Keratinocyte (primary cell): ENCODE data around the gene VRK1. TPM values are rescaled to one million over a fixed set of nuclear protein-coding genes. Genes with fewer than 3 reads are reported as not detected.
A peak's percentile ranks its signal among the peaks of the same experiment; 100 is the strongest.

ENCODE experiments used
- DNase-seq: peaks from one replicate; pipeline ENCODE4 v3.0.0-alpha.2; 2011; ENCODE audit warnings: low read depth, missing footprints, low spot score
- FAIRE-seq: peaks from 2 replicates; lab custom pipeline; 2011; peaks lifted over from hg19 to GRCh38; lab: Jason Lieb, UNC
- H2AFZ ChIP-seq: 2 replicates; pipeline ENCODE4 v1.6.0; 2012; ENCODE audit warnings: low read length, control low read depth, inconsistent platforms; ENCODE audit not compliant: control insufficient read depth
- H3K27ac ChIP-seq: 2 replicates; pipeline ENCODE4 v1.5.1; 2011; ENCODE audit warnings: low read length; ENCODE audit not compliant: control insufficient read depth, insufficient read depth
- H3K27me3 ChIP-seq: 3 replicates; pipeline ENCODE4 v1.6.0; 2011; ENCODE audit warnings: low read length; ENCODE audit not compliant: control insufficient read depth, insufficient read depth; ENCODE audit errors: extremely low read depth
- H3K36me3 ChIP-seq, 2 experiments: 2 replicates in 1 of 2; 3 replicates in 1 of 2; pipeline ENCODE4 v1.5.1; 2011; ENCODE audit warnings: low read length in 2 of 2, mild to moderate bottlenecking in 1 of 2; ENCODE audit not compliant: control insufficient read depth in 2 of 2, insufficient read depth in 2 of 2; ENCODE audit errors: extremely low read depth in 1 of 2
- H3K4me1 ChIP-seq: 3 replicates; pipeline ENCODE4 v1.5.1; 2011; ENCODE audit warnings: low read length; ENCODE audit not compliant: control insufficient read depth, insufficient read depth; ENCODE audit errors: extremely low read depth
- H3K4me2 ChIP-seq: 3 replicates; pipeline ENCODE4 v1.6.0; 2011; ENCODE audit warnings: low read depth, low read length; ENCODE audit not compliant: control insufficient read depth, insufficient read depth; ENCODE audit errors: extremely low read depth
- H3K4me3 ChIP-seq, 3 experiments: fragments of 200-600 bp in 1 of 3; sonication (generic) in 1 of 3; 2 replicates in 2 of 3; 3 replicates in 1 of 3; pipeline ENCODE4 v1.5.1; 2011 to 2016; ENCODE audit warnings: low read length in 3 of 3, mild to moderate bottlenecking in 3 of 3, control low read depth in 2 of 3, inconsistent platforms in 1 of 3, low read depth in 1 of 3, mixed read lengths in 1 of 3, mixed run types in 1 of 3, moderate library complexity in 1 of 3; ENCODE audit not compliant: control insufficient read depth in 2 of 3, insufficient read depth in 2 of 3; ENCODE audit errors: extremely low read depth in 1 of 3
- H3K79me2 ChIP-seq: 2 replicates; pipeline ENCODE4 v1.6.0; 2012; ENCODE audit warnings: low read length; ENCODE audit not compliant: control insufficient read depth, insufficient read depth
- H3K9ac ChIP-seq: 3 replicates; pipeline ENCODE4 v1.6.0; 2011; ENCODE audit warnings: low read length; ENCODE audit not compliant: control insufficient read depth, insufficient read depth; ENCODE audit errors: extremely low read depth
- H3K9me1 ChIP-seq: 3 replicates; pipeline ENCODE4 v1.6.0; 2011; ENCODE audit warnings: low read length; ENCODE audit not compliant: control insufficient read depth, insufficient read depth; ENCODE audit errors: extremely low read depth
- H3K9me3 ChIP-seq: 2 replicates; pipeline ENCODE4 v1.5.1; 2012; ENCODE audit warnings: low read depth, low read length; ENCODE audit not compliant: control insufficient read depth
- H4K20me1 ChIP-seq: 3 replicates; pipeline ENCODE4 v1.6.0; 2011; ENCODE audit warnings: low read length; ENCODE audit not compliant: control insufficient read depth, insufficient read depth; ENCODE audit errors: extremely low read depth
- EZH2 ChIP-seq: IDR thresholded peaks from one replicate; pipeline ENCODE4 v1.6.1; 2012; ENCODE audit warnings: inconsistent platforms, mild to moderate bottlenecking, low read length, moderate library complexity
- dilution Hi-C: fragments of 300-500 bp; cut with MboI; formaldehyde crosslinking; loops from one replicate; pipeline ENCODE4 v1.7.0; 2020; ENCODE audit warnings: low sequenced_read_pairs; ENCODE audit not compliant: extremely low pct_ligation_motif_present
- polyA plus RNA-seq, 5 experiments: library from polyadenylated mRNA; depleted of rRNA in 3 of 5; stranded (reverse) in 3 of 5; stranded (forward) in 1 of 5; unstranded in 1 of 5; fragments of >200 nt; gene quantifications; 1 replicate in 1 of 5; 2 replicates in 3 of 5; 3 replicates in 1 of 5; pipeline versions ENCODE4 v1.2.1 to v1.2.3, GENCODE V29; 2011 to 2012; ENCODE audit warnings: missing spikeins in 2 of 5, low read depth in 1 of 5, low replicate concordance in 1 of 5
- TF ChIP-seq, protein P1 (sequence below), 3 experiments: IDR thresholded peaks in 1 of 3; conservative IDR thresholded peaks in 1 of 3; optimal IDR thresholded peaks in 1 of 3; 2 replicates in 2 of 3; 3 replicates in 1 of 3; pipeline versions ENCODE3 to v1.5.1; 2011; ENCODE audit warnings: low read length in 3 of 3, mild to moderate bottlenecking in 3 of 3, moderate library complexity in 2 of 3, control low read depth in 1 of 3, inconsistent platforms in 1 of 3; ENCODE audit not compliant: insufficient read depth in 2 of 3; ENCODE audit errors: extremely low read depth in 1 of 3

The VRK1 gene
- polyA plus RNA-seq, 1 donor (not counting 4 experiments of a cell fraction or from before 2014, with no cell fraction given): 27.1 TPM

DNA sequence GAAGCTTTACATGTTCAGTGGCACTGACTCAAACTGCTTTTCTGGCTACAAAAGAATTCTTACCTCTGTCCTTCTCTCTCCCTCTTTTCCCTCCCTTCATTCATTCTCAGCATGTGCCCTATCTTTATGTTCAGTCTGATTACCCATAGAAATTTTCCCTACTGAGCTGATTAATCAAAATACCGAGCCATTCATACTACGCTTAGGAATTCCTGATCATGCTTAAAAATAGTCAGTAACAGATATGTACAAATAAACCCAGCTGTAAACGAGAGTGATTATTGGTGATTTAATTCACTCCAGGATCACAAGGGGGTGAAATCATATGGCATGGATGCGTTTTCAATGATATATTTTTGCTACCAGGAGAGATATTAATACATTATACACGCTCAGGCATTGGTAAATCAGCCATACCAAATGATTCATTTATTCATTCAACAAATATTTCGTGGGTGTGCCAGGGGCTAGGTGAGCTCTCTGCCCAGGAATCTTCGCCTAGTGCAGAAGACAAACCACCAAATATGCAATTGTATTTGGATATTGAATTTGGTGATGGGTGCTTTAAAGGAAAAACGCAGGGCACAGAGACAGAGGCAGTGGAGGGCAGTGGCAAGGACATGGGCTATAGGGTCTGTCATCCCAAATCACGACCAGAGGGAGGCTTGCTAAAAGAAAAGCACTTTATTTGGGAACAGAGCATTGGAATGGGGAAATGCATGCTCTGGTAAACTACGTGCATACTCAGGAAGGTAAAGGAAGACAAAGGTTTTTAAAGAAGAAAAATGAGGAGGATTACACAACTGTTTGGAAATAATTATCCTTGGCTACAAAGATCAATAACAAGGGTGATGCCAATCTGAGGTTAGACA is 13.9 kb upstream of the VRK1 start:
- Histone ChIP-seq H3K4me1 (peaks cover 19% of the 10 kb centered on the region), H3K79me2 (no peaks in the 10 kb centered on the region), H3K27me3 (no peaks in the 10 kb centered on the region), H3K9me3 (no peaks in the 10 kb centered on the region), H4K20me1 (no peaks in the 10 kb centered on the region), H3K36me3 (no peaks in the 10 kb centered on the region), H3K27ac (peak overlapping the region; percentile 76), H3K9ac (peak overlapping the region; percentile 48), H2AFZ (peak overlapping the region; percentile 28), H3K4me3 (peak overlapping the region in 2 of 3 experiments; percentile 5 to 20), H3K4me2 (peak overlapping the region; percentile 72), H3K9me1 (no peaks in the 10 kb centered on the region)
- DNase-seq (peak; percentile 38), FAIRE-seq (peak; percentile 93)
- dilution Hi-C loops: no loop called here
- TF ChIP-seq, protein P1, sequence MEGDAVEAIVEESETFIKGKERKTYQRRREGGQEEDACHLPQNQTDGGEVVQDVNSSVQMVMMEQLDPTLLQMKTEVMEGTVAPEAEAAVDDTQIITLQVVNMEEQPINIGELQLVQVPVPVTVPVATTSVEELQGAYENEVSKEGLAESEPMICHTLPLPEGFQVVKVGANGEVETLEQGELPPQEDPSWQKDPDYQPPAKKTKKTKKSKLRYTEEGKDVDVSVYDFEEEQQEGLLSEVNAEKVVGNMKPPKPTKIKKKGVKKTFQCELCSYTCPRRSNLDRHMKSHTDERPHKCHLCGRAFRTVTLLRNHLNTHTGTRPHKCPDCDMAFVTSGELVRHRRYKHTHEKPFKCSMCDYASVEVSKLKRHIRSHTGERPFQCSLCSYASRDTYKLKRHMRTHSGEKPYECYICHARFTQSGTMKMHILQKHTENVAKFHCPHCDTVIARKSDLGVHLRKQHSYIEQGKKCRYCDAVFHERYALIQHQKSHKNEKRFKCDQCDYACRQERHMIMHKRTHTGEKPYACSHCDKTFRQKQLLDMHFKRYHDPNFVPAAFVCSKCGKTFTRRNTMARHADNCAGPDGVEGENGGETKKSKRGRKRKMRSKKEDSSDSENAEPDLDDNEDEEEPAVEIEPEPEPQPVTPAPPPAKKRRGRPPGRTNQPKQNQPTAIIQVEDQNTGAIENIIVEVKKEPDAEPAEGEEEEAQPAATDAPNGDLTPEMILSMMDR (optimal IDR thresholded peaks at IDR 0.05 in 1 of 3, IDR thresholded peaks at IDR 0.05 in 1 of 3, conservative IDR thresholded peaks at IDR 0.05 in 1 of 3; ENCODE audit: extremely low read depth in 1 of 3, insufficient read depth in 2 of 3, low read length in 3 of 3): no peak
- TF ChIP-seq EZH2: no peak

DNA sequence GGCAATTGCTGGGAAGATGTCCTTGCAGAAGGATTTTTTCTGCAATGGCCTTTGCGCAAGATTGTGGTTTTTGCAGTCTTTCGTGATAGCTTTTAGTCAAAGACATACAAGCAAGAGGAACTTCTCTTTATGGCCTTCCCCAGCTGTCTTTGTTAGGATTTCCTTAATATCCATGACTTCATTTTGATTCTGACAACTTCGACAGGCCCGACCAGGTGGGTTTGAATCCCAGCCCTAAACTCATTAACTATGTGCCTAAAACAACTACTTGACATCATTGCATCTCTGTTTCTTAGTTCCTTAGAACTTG is 13.3 kb upstream of the VRK1 start:
- Histone ChIP-seq H3K4me3 (no peak overlapping the region), H3K9me3 (no peaks in the 10 kb centered on the region), H3K79me2 (no peaks in the 10 kb centered on the region), H3K4me1 (peaks cover 19% of the 10 kb centered on the region), H3K36me3 (no peaks in the 10 kb centered on the region), H3K27me3 (no peaks in the 10 kb centered on the region), H3K4me2 (peak overlapping the region; percentile 72), H4K20me1 (no peaks in the 10 kb centered on the region), H3K9me1 (no peaks in the 10 kb centered on the region), H3K27ac (peak overlapping the region; percentile 76), H3K9ac (peak overlapping the region; percentile 3), H2AFZ (no peak overlapping the region)
- FAIRE-seq (no peak), DNase-seq (no peak)
- TF ChIP-seq, protein P1 (optimal IDR thresholded peaks at IDR 0.05 in 1 of 3, IDR thresholded peaks at IDR 0.05 in 1 of 3, conservative IDR thresholded peaks at IDR 0.05 in 1 of 3; ENCODE audit: extremely low read depth in 1 of 3, insufficient read depth in 2 of 3, low read length in 3 of 3): no peak
- TF ChIP-seq EZH2: no peak
- dilution Hi-C loops: no loop called here
